ENCODE results near the gene FAM131B. TPM values are rescaled to one million over a fixed set of nuclear protein-coding genes. Genes with fewer than 3 reads are reported as not detected.

The FAM131B gene
- total and polyA plus RNA-seq, 2 of the 8 experiments (the other 6 are each of a cell fraction or from before 2014, with no cell fraction given), result 23.1 to 38.2 TPM

GRCh38 chr7:143363016-143363937 lies 764 bp upstream of the FAM131B start:
- H3K56ac ChIP-seq (replicated peaks; ENCODE audit: insufficient read length, low read depth, low read length), result no peak overlapping the region
- peak overlapping the region; percentile 6; the same call in 1 of the 2 replicates for H3K18ac ChIP-seq (ENCODE audit: extremely low read depth, low read length)
- no peak overlapping the region for H3K27ac ChIP-seq (ENCODE audit: low read depth, low read length)
- H4K20me1 ChIP-seq (replicated peaks in 1 of 2; ENCODE audit: control insufficient read depth in 1 of 2, insufficient read depth in 2 of 2, low read length in 2 of 2), result no peaks in the 10 kb centered on the region
- peak overlapping the region; percentile 97 for H2BK20ac ChIP-seq (ENCODE audit: low read length)
- peak overlapping the region; percentile 88 to 100 for H3K4me2 ChIP-seq (ENCODE audit: insufficient read depth in 1 of 2, low read depth in 2 of 2, low read length in 2 of 2)
- H3K9ac ChIP-seq (replicated peaks in 1 of 4; ENCODE audit: extremely low read depth in 1 of 4, low read depth in 3 of 4, low read length in 3 of 4), result peak overlapping the region in 1 of 4 experiments; percentile 69; a peak in 1 of 7 replicates
- TF ChIP-seq CTCF (IDR thresholded peaks at IDR 0.05; ENCODE audit: control extremely low read depth in 1 of 3, insufficient read depth in 1 of 3, low read depth in 1 of 3, low read length in 3 of 3) (no peak), GABPA (IDR thresholded peaks at IDR 0.05; ENCODE audit: borderline replicate concordance, insufficient read depth, low read length) (no peak), SIN3A (conservative IDR thresholded peaks at IDR 0.05 in 1 of 2, IDR thresholded peaks at IDR 0.05 in 1 of 2; ENCODE audit: low read depth in 1 of 2, low read length in 2 of 2) (no peak), POLR2AphosphoS5 (IDR thresholded peaks at IDR 0.05; ENCODE audit: low read depth, low read length) (no peak), ASH2L (IDR thresholded peaks at IDR 0.05; ENCODE audit: low read length) (peak; percentile 46)
- H3K4me3 ChIP-seq (ENCODE audit: extremely low read depth in 1 of 4, insufficient read depth in 2 of 4, low read depth in 3 of 4, low read length in 4 of 4), result peak overlapping the region; percentile 72 to 98 (median 76)
- H2AFZ ChIP-seq (ENCODE audit: low read length), result peak overlapping the region; percentile 79; the same call in 1 of the 2 replicates
- H3K23ac ChIP-seq (ENCODE audit: insufficient read length), result no peak overlapping the region
- H4K5ac ChIP-seq (ENCODE audit: insufficient read length, low read depth, low read length), result peak overlapping the region; percentile 51
- no peaks in the 10 kb centered on the region for H3K79me1 ChIP-seq (ENCODE audit: low read depth, low read length)
- H2BK15ac ChIP-seq (ENCODE audit: low read length), result peak overlapping the region; percentile 8; the same call in 1 of the 2 replicates
- no peaks in the 10 kb centered on the region for H3K79me2 ChIP-seq (ENCODE audit: control insufficient read depth in 1 of 2, insufficient read depth in 2 of 2, low read length in 2 of 2)
- H4K8ac ChIP-seq (ENCODE audit: extremely low read depth, insufficient read depth, low read length), result no peak overlapping the region; the same call in 1 of the 2 replicates
- H2BK120ac ChIP-seq (replicated peaks; ENCODE audit: low read depth, low read length), result no peak overlapping the region
- DNase-seq (ENCODE audit: low read depth in 1 of 2, low spot score in 2 of 2) (no peak), FAIRE-seq (peak; percentile 48)
- no peak overlapping the region for H3K14ac ChIP-seq (ENCODE audit: insufficient read length)
- peak overlapping the region; percentile 27 for H2BK12ac ChIP-seq (ENCODE audit: low read depth, low read length)
- peaks cover 16% of the 10 kb centered on the region for H3K23me2 ChIP-seq (ENCODE audit: low read depth, low read length)
- no peak overlapping the region for H3K4ac ChIP-seq (replicated peaks; ENCODE audit: insufficient read length, low read depth, low read length)
- H3K9me3 ChIP-seq (ENCODE audit: insufficient read depth in 2 of 2, low read depth in 1 of 2, low read length in 1 of 2), result no peaks in the 10 kb centered on the region
- CTCF ChIA-PET (ENCODE audit: partially characterized antibody), result interaction anchor here (0.6 to 5.3 kb wide), 4 partner anchors 7 to 56 kb away, joined by 3 to 25 read pairs (median 4); partner anchors contain the start of gene ZYX
- H3K36me3 ChIP-seq (ENCODE audit: control insufficient read depth in 2 of 4, insufficient read depth in 4 of 4, low read length in 3 of 4), result peaks cover 0 to 10% (median 2%) of the 10 kb centered on the region in 4 experiments; a peak in 1 of 8 replicates
- H2AK5ac ChIP-seq (ENCODE audit: low read depth, low read length), result peak overlapping the region; percentile 65; the same call in 1 of the 2 replicates
- WGBS, 2 experiments (ENCODE audit: extremely low coverage in 1 of 2, insufficient coverage in 1 of 2, insufficient read length in 1 of 2, insufficient replicate concordance in 2 of 2, low coverage in 1 of 2, low lambda C conversion rate in 2 of 2, missing lambda C conversion rate in 1 of 2), result 42% methylated on average over 19 of the region's 19 CpGs; no CpG with 5 or more reads in 1 of the 2 experiments
- H3K27me3 ChIP-seq (replicated peaks in 1 of 4; ENCODE audit: control insufficient read depth in 3 of 4, extremely low read depth in 1 of 4, insufficient read depth in 3 of 4, low read length in 3 of 4), result peaks cover 0 to 13% (median 8%) of the 10 kb centered on the region in 4 experiments; a peak in 4 of 7 replicates
- peaks cover 4 to 13% (median 11%) of the 10 kb centered on the region in 4 experiments for H3K4me1 ChIP-seq (replicated peaks in 1 of 4; ENCODE audit: control insufficient read depth in 3 of 4, insufficient read depth in 4 of 4, low read length in 3 of 4)
- 0 out of 2 replicates have a peak overlapping the region, but pooled peaks have one; percentile 15 for H2BK5ac ChIP-seq (ENCODE audit: low read depth, low read length)
- POLR2A ChIA-PET (ENCODE audit: partially characterized antibody), result interaction anchor here (1.1 to 18.8 kb wide), 10 partner anchors 12 to 47 kb away, joined by 3 to 233 read pairs (median 6); partner anchors contain the start of gene ZYX
- H4K91ac ChIP-seq (replicated peaks; ENCODE audit: insufficient read length, low read length), result no peak overlapping the region
